Activated CD4-positive, alpha-beta memory T cell treated with anti-CD3 and anti-CD28 coated beads, Interleukin-2, amount 10 ng/mL, durations not matched to agents 7 days and 5 days (primary cell): Measurements from ENCODE around the gene AZGP1. TPM values are rescaled to one million over a fixed set of nuclear protein-coding genes. Genes with fewer than 3 reads are reported as not detected.
A peak's percentile ranks its signal among the peaks of the same experiment; 100 is the strongest.
"Not testable (repeated sequence)": the region's sequence is repeated elsewhere in the genome, so short reads cannot be mapped to it uniquely, and the experiment has no call there.

ENCODE experiments used
- CTCF ChIA-PET: fragments of 350-600 bp; sonication (Branson Sonifier 250); formaldehyde crosslinking; loops from one replicate; lab custom pipeline; 2021; ENCODE audit warnings: antibody characterized with exemption, inconsistent platforms; lab: Charles Lee
- POLR2A ChIA-PET: fragments of 350-600 bp; sonication (Branson Sonifier 250); formaldehyde crosslinking; loops from one replicate; lab custom pipeline; 2021; ENCODE audit warnings: antibody characterized with exemption; lab: Charles Lee
- DNase-seq: peaks from one replicate; pipeline ENCODE4 v3.0.0-alpha.2; 2020
- H3K27ac Mint-ChIP-seq: one replicate; pipeline ENCODE4 v1.8.0; 2021; ENCODE audit warnings: mild to moderate bottlenecking, mixed read lengths
- H3K27me3 Mint-ChIP-seq: one replicate; pipeline ENCODE4 v1.8.0; 2021; ENCODE audit warnings: mixed read lengths
- H3K36me3 Mint-ChIP-seq: one replicate; pipeline ENCODE4 v1.8.0; 2021; ENCODE audit warnings: low read depth, mixed read lengths
- H3K4me1 Mint-ChIP-seq: one replicate; pipeline ENCODE4 v1.8.0; 2021; ENCODE audit warnings: mixed read lengths
- H3K4me3 Mint-ChIP-seq: one replicate; pipeline ENCODE4 v1.8.0; 2021; ENCODE audit warnings: mild to moderate bottlenecking, mixed read lengths
- H3K9me3 Mint-ChIP-seq: one replicate; pipeline ENCODE4 v1.8.0; 2021; ENCODE audit warnings: mixed read lengths
- total RNA-seq, 2 experiments: library from RNA; stranded (reverse); gene quantifications; one replicate each; pipeline ENCODE4 v1.2.3, GENCODE V29; 2021

The AZGP1 gene
- total RNA-seq, 2 experiments from 2014 or later: not detected

DNA sequence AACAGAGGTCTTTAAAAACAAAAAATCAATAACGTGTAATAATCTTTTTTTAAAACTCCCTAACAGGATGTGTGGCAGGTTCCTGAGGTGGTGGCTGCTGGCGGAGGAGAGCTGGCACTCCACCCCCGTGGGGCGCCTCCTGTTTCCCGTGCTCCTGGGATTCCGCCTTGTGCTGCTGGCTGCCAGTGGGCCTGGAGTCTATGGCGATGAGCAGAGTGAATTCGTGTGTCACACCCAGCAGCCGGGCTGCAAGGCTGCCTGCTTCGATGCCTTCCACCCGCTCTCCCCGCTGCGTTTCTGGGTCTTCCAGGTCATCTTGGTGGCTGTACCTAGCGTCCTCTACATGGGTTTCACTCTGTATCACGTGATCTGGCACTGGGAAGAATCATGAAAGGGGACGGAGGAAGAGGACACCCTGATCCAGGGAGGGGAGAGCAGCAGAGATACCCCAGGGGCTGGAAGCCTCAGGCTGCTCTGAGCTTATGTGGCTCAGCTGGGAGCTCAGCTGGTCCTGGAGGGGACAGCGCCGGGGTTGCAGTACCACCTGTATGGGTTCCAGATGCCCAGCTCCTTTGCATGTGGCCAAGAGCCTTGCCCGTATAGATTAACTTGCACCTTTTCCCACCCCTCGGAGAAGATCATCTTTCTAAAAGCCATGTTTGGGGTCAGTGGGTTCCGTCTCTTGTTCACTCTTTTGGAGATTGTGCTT, 16.7 kb upstream of the AZGP1 start:
- Mint-ChIP-seq H3K36me3 (no peaks in the 10 kb centered on the region), H3K27ac (no peak overlapping the region), H3K9me3 (no peaks in the 10 kb centered on the region), H3K4me1 (peaks cover 32% of the 10 kb centered on the region), H3K27me3 (peaks cover 11% of the 10 kb centered on the region), H3K4me3 (no peak overlapping the region)
- ChIA-PET CTCF (interaction anchor here (0.6 to 11.0 kb wide), 9 partner anchors 9 to 467 kb away, joined by 3 to 138 read pairs (median 5); partner anchors contain the start of genes TRIM4 and ZKSCAN1), POLR2A (interaction anchor here (2.2 kb wide), 1 partner anchor 72 kb away, joined by 4 read pairs; no protein-coding TSS in a partner anchor)
- no peak for DNase-seq

DNA sequence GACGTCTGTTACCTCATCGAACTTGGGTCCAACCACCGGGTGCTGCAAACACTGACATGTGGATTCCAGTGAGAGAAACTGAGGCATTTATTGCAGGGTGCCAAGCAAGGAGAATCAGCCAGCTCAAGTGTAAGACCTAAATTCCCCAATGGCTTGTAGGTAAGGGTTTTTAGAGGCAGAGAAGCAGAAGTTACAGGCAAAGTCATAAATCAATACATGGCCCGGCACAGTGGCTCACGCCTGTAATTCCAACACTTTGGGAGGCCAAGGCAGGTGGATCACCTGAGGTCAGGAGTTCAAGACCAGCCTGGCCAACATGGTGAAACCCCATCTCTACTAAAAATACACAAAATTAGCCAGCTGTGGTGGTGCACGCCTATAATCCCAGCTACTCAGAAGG, 15.7 kb upstream of the AZGP1 start:
- not testable (repeated sequence) for H3K27ac Mint-ChIP-seq, DNase-seq, H3K36me3 Mint-ChIP-seq, H3K9me3 Mint-ChIP-seq, H3K4me3 Mint-ChIP-seq
- H3K4me1 Mint-ChIP-seq: peaks cover 26% of the 10 kb centered on the region
- H3K27me3 Mint-ChIP-seq: peaks cover 16% of the 10 kb centered on the region
- ChIA-PET POLR2A (interaction anchor here (2.2 kb wide), 1 partner anchor 72 kb away, joined by 4 read pairs; no protein-coding TSS in a partner anchor), CTCF (interaction anchor here (0.6 to 11.0 kb wide), 9 partner anchors 11 to 466 kb away, joined by 3 to 138 read pairs (median 5); partner anchors contain the start of genes TRIM4 and ZKSCAN1)

DNA sequence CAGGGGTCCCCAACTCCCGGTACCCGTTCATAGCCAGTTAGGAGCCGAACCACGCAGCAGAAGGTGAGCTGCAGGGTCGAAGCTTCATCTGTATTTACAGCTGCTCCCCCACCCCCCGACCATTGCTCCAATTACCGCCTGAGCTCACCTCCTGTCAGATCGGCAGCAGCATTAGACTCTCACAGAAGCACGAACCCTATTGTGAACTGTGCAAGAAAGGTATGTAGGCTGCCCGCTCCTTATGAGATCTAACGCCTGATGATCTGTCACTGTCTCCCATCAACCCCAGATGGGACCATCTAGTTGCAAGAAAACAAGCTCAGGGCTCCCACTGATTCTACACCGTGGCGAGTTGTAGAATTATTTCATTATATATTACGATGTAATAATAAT, 14.6 kb upstream of the AZGP1 start:
- peaks cover 19% of the 10 kb centered on the region for H3K27me3 Mint-ChIP-seq
- peaks cover 26% of the 10 kb centered on the region for H3K4me1 Mint-ChIP-seq
- ChIA-PET POLR2A (interaction anchor here (1.0 kb wide), 1 partner anchor 70 kb away, joined by 3 read pairs; no protein-coding TSS in a partner anchor), CTCF (interaction anchor here (0.6 to 11.0 kb wide), 13 partner anchors 11 to 360 kb away, joined by 3 to 138 read pairs (median 5); partner anchors contain the start of genes TRIM4 and ZKSCAN1)
- H3K4me3 Mint-ChIP-seq: no peak overlapping the region
- no peak overlapping the region for H3K27ac Mint-ChIP-seq
- no peaks in the 10 kb centered on the region for H3K36me3 Mint-ChIP-seq
- DNase-seq: no peak
- no peaks in the 10 kb centered on the region for H3K9me3 Mint-ChIP-seq

- Mint-ChIP-seq H3K4me3 (no peak overlapping the region), H3K27me3 (peaks cover 24% of the 10 kb centered on the region), H3K9me3 (no peaks in the 10 kb centered on the region), H3K27ac (no peak overlapping the region), H3K4me1 (peaks cover 9% of the 10 kb centered on the region), H3K36me3 (no peaks in the 10 kb centered on the region)
- POLR2A ChIA-PET: no interaction called here
- DNase-seq: no peak
- CTCF ChIA-PET: interaction anchor here (0.6 to 11.0 kb wide), 5 partner anchors 62 to 1230 kb away, joined by 3 to 138 read pairs (median 4); partner anchors contain the start of genes AP4M1, PLOD3 and TRIM4
Measured at GRCh38 chr7:99987846-99988245, 12.0 kb upstream of the AZGP1 start.

- POLR2A ChIA-PET, H3K9me3 Mint-ChIP-seq: not testable (repeated sequence)
Measured at GRCh38 chr7:99987306-99987705, 11.5 kb upstream of the AZGP1 start.

GRCh38 chr7:99984593-99984992, 8.8 kb upstream of the AZGP1 start:
- Mint-ChIP-seq H3K4me1 (no peaks in the 10 kb centered on the region), H3K27me3 (peaks cover 29% of the 10 kb centered on the region), H3K36me3 (no peaks in the 10 kb centered on the region), H3K9me3 (peaks cover 3% of the 10 kb centered on the region), H3K4me3 (no peak overlapping the region), H3K27ac (no peak overlapping the region)
- CTCF ChIA-PET: no interaction called here
- POLR2A ChIA-PET: no interaction called here
- DNase-seq: no peak

More at GRCh38 chr7:99987306-99987705, 11.5 kb upstream of the AZGP1 start:
- CTCF ChIA-PET: interaction anchor here (1.2 to 11.0 kb wide), 2 partner anchors 9 to 71 kb away, joined by 4 to 138 read pairs; partner anchors contain the start of gene TRIM4
- peaks cover 28% of the 10 kb centered on the region for H3K27me3 Mint-ChIP-seq
- H3K4me3 Mint-ChIP-seq, H3K4me1 Mint-ChIP-seq, H3K36me3 Mint-ChIP-seq, H3K27ac Mint-ChIP-seq, DNase-seq: not testable (repeated sequence)

- DNase-seq, H3K9me3 Mint-ChIP-seq, H3K36me3 Mint-ChIP-seq, H3K4me1 Mint-ChIP-seq, CTCF ChIA-PET, POLR2A ChIA-PET, H3K4me3 Mint-ChIP-seq, H3K27ac Mint-ChIP-seq: not testable (repeated sequence)
- peaks cover 24% of the 10 kb centered on the region for H3K27me3 Mint-ChIP-seq
Measured at GRCh38 chr7:99981066-99981465, 5.2 kb upstream of the AZGP1 start.

DNA sequence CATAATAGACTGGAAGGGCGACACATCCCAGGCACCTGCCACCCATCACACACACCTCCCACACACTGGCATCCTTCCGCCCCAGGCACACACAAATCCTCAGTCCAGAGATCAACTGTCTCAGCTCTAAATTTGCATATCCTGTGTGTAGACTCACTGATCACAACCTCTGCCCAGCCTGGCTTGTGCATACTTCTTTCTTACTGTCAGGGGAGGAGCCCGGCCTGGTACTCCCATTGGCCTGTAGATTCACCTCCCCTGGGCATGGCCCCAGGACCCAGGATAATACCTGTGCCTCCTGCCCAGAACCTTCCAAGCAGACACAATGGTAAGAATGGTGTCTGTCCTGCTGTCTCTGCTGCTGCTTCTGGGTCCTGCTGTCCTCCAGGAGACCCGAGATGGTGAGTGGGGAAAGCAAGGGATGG, 4.6 kb upstream of the AZGP1 start:
- H3K27ac Mint-ChIP-seq, H3K4me1 Mint-ChIP-seq, H3K9me3 Mint-ChIP-seq, DNase-seq, H3K36me3 Mint-ChIP-seq, H3K4me3 Mint-ChIP-seq, POLR2A ChIA-PET: not testable (repeated sequence)
- CTCF ChIA-PET: interaction anchor here (0.9 to 1.8 kb wide), 9 partner anchors 10 to 148 kb away, joined by 3 to 6 read pairs (median 4); partner anchors contain the start of genes GJC3 and TRIM4
- H3K27me3 Mint-ChIP-seq: peaks cover 26% of the 10 kb centered on the region

- H3K4me3 Mint-ChIP-seq, POLR2A ChIA-PET: not testable (repeated sequence)
- DNase-seq: peak; percentile 67
Measured at GRCh38 chr7:99979814-99980225, 4.0 kb upstream of the AZGP1 start.

GRCh38 chr7:99976626-99977025, 795 bp upstream of the AZGP1 start:
- H3K9me3 Mint-ChIP-seq: no peaks in the 10 kb centered on the region
- no peak overlapping the region for H3K4me3 Mint-ChIP-seq
- H3K4me1 Mint-ChIP-seq: no peaks in the 10 kb centered on the region
- POLR2A ChIA-PET: interaction anchor here (0.6 to 1.0 kb wide), 2 partner anchors 57 to 471 kb away, joined by 3 to 4 read pairs; partner anchors contain the start of gene TRIM4
- peaks cover 18% of the 10 kb centered on the region for H3K27me3 Mint-ChIP-seq
- CTCF ChIA-PET: interaction anchor here (1.8 kb wide), 1 partner anchor 14 kb away, joined by 8 read pairs; no protein-coding TSS in a partner anchor
- H3K36me3 Mint-ChIP-seq: no peaks in the 10 kb centered on the region
- DNase-seq: no peak
- no peak overlapping the region for H3K27ac Mint-ChIP-seq

More at GRCh38 chr7:99979814-99980225, 4.0 kb upstream of the AZGP1 start:
- H3K27ac Mint-ChIP-seq, H3K9me3 Mint-ChIP-seq, H3K4me1 Mint-ChIP-seq, H3K36me3 Mint-ChIP-seq: not testable (repeated sequence)
- CTCF ChIA-PET: interaction anchor here (0.9 to 1.8 kb wide), 15 partner anchors 10 to 330 kb away, joined by 3 to 6 read pairs (median 4); partner anchors contain the start of genes GJC3 and TRIM4
- peaks cover 23% of the 10 kb centered on the region for H3K27me3 Mint-ChIP-seq

GRCh38 chr7:99974681-99975080, 1.1 kb downstream of the AZGP1 start:
- Mint-ChIP-seq H3K9me3 (no peaks in the 10 kb centered on the region), H3K4me3 (no peak overlapping the region), H3K36me3 (no peaks in the 10 kb centered on the region), H3K27me3 (peaks cover 21% of the 10 kb centered on the region), H3K4me1 (no peaks in the 10 kb centered on the region), H3K27ac (no peak overlapping the region)
- ChIA-PET CTCF (interaction anchor here (1.0 kb wide), 1 partner anchor 16 kb away, joined by 3 read pairs; no protein-coding TSS in a partner anchor), POLR2A (no interaction called here)
- DNase-seq: no peak

DNA sequence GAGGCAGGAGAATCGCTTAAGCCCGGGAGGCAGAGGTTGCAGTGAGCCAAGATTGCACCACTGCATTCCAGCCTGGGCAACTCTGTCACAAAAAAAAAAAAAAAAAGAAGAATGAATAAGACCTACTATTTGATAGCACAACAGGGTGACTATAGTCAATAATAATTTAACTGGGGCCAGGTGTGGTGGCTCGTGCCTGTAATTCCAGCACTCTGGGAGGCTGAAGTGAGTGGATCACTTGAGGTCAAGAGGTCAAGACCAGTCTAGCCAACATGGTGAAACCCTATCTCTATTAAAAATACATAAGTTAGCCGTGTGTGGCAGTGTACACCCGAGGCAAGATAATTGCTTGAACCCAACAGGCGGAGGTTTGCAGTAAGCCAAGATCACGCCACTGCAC, 2.0 kb downstream of the AZGP1 start:
- DNase-seq, H3K4me1 Mint-ChIP-seq, H3K4me3 Mint-ChIP-seq, CTCF ChIA-PET, H3K36me3 Mint-ChIP-seq, H3K27ac Mint-ChIP-seq, H3K9me3 Mint-ChIP-seq, POLR2A ChIA-PET: not testable (repeated sequence)
- H3K27me3 Mint-ChIP-seq: peaks cover 23% of the 10 kb centered on the region

GRCh38 chr7:99971242-99971641, 4.6 kb downstream of the AZGP1 start:
- CTCF ChIA-PET: no interaction called here
- DNase-seq: no peak
- Mint-ChIP-seq H3K9me3 (no peaks in the 10 kb centered on the region), H3K4me3 (no peak overlapping the region), H3K4me1 (no peaks in the 10 kb centered on the region), H3K27me3 (peaks cover 17% of the 10 kb centered on the region), H3K27ac (no peak overlapping the region), H3K36me3 (no peaks in the 10 kb centered on the region)
- POLR2A ChIA-PET: no interaction called here
